HFFc6 (cell line): ENCODE results near the gene KRT38. TPM values are rescaled to one million over a fixed set of nuclear protein-coding genes. Genes with fewer than 3 reads are reported as not detected.

ENCODE experiments used
- DNase-seq: peaks from one replicate; pipeline ENCODE4 v3.0.0-alpha.2; 2018
- H3K27ac Mint-ChIP-seq: 2 replicates; pipeline ENCODE4 v1.8.0; 2020; ENCODE audit warnings: mild to moderate bottlenecking, mixed read lengths
- H3K27me3 Mint-ChIP-seq: 2 replicates; pipeline ENCODE4 v1.8.0; 2021; ENCODE audit warnings: mild to moderate bottlenecking, moderate library complexity, mixed read lengths; ENCODE audit not compliant: insufficient read depth
- H3K36me3 Mint-ChIP-seq: 2 replicates; pipeline ENCODE4 v1.8.0; 2021; ENCODE audit warnings: low read depth, mixed read lengths
- H3K4me1 Mint-ChIP-seq: 2 replicates; pipeline ENCODE4 v1.8.0; 2020; ENCODE audit warnings: low read depth, mixed read lengths
- H3K4me3 Mint-ChIP-seq: 2 replicates; pipeline ENCODE4 v1.8.0; 2020; ENCODE audit warnings: mild to moderate bottlenecking, moderate library complexity, mixed read lengths
- H3K9me3 Mint-ChIP-seq: 2 replicates; pipeline ENCODE4 v1.8.0; 2020; ENCODE audit warnings: mild to moderate bottlenecking, mixed read lengths
- CTCF ChIP-seq: fragments of 200-600 bp; sonication (generic); IDR thresholded peaks from 2 replicates; pipeline ENCODE4 v1.5.0; 2021; ENCODE audit warnings: antibody characterized with exemption, mild to moderate bottlenecking
- total RNA-seq, 6 experiments: library from RNA; stranded (reverse); fragmentation: NEBNext Ultra II Directional; extraction: Animal tissue kit (Norgen Biotek cat#: 25700); gene quantifications; 2 replicates in 1 of 6; 3 replicates in 5 of 6; pipeline ENCODE4 v1.2.3, GENCODE V29; 2021

The KRT38 gene
- total RNA-seq, 6 experiments from 2014 or later, result 0.25 to 0.62 (median 0.43) TPM

- Mint-ChIP-seq H3K27ac (no peak overlapping the region), H3K9me3 (peaks cover 25% of the 10 kb centered on the region), H3K4me1 (peaks cover 28% of the 10 kb centered on the region), H3K4me3 (no peak overlapping the region), H3K27me3 (peaks cover 44% of the 10 kb centered on the region), H3K36me3 (peaks cover 24% of the 10 kb centered on the region)
- no peak for DNase-seq
- TF ChIP-seq CTCF, result no peak
These were observed 26.8 kb upstream of the KRT38 start for GRCh38 chr17:41467561-41467960.

GRCh38 chr17:41466988-41467387, 26.2 kb upstream of the KRT38 start, which contains the start of gene KRT32:
KRT32 (minus strand) TSS chr17:41467386; CDS start chr17:41467325, 61 bp downstream.
- no peak for DNase-seq
- Mint-ChIP-seq H3K27me3 (peaks cover 44% of the 10 kb centered on the region), H3K36me3 (peaks cover 22% of the 10 kb centered on the region), H3K4me3 (no peak within 1 kb of the TSS), H3K9me3 (peaks cover 22% of the 10 kb centered on the region), H3K27ac (no peak within 1 kb of the TSS), H3K4me1 (peaks cover 28% of the 10 kb centered on the region)
- no peak for TF ChIP-seq CTCF

GRCh38 chr17:41464682-41465081, 23.9 kb upstream of the KRT38 start:
- Mint-ChIP-seq H3K9me3 (peaks cover 13% of the 10 kb centered on the region), H3K4me1 (peaks cover 28% of the 10 kb centered on the region), H3K36me3 (peaks cover 13% of the 10 kb centered on the region), H3K27ac (no peak overlapping the region), H3K4me3 (peak overlapping the region; percentile 15; the same call in 1 of the 2 replicates), H3K27me3 (peaks cover 35% of the 10 kb centered on the region)
- no peak for TF ChIP-seq CTCF
- peak; percentile 90 for DNase-seq

GRCh38 chr17:41464173-41464572, 23.4 kb upstream of the KRT38 start:
- H3K4me3 Mint-ChIP-seq, result no peak overlapping the region
- H3K27ac Mint-ChIP-seq, result no peak overlapping the region
- peaks cover 13% of the 10 kb centered on the region for H3K9me3 Mint-ChIP-seq
- DNase-seq, result no peak
- H3K27me3 Mint-ChIP-seq, result peaks cover 34% of the 10 kb centered on the region
- H3K4me1 Mint-ChIP-seq, result peaks cover 28% of the 10 kb centered on the region
- TF ChIP-seq CTCF, result no peak
- peaks cover 13% of the 10 kb centered on the region for H3K36me3 Mint-ChIP-seq

GRCh38 chr17:41463746-41464145, 23.0 kb upstream of the KRT38 start:
- H3K4me1 Mint-ChIP-seq, result peaks cover 29% of the 10 kb centered on the region
- peaks cover 12% of the 10 kb centered on the region for H3K36me3 Mint-ChIP-seq
- H3K9me3 Mint-ChIP-seq, result peaks cover 13% of the 10 kb centered on the region
- no peak overlapping the region for H3K27ac Mint-ChIP-seq
- peaks cover 34% of the 10 kb centered on the region for H3K27me3 Mint-ChIP-seq
- no peak overlapping the region for H3K4me3 Mint-ChIP-seq
- TF ChIP-seq CTCF, result no peak
- DNase-seq, result no peak

GRCh38 chr17:41462705-41463104, 21.9 kb upstream of the KRT38 start:
- Mint-ChIP-seq H3K4me3 (no peak overlapping the region), H3K4me1 (peaks cover 31% of the 10 kb centered on the region), H3K9me3 (peaks cover 2% of the 10 kb centered on the region), H3K27me3 (peaks cover 34% of the 10 kb centered on the region), H3K27ac (no peak overlapping the region), H3K36me3 (peaks cover 1% of the 10 kb centered on the region)
- TF ChIP-seq CTCF, result no peak
- no peak for DNase-seq
